Activated CD4-positive, alpha-beta T cell treated with anti-CD3 and anti-CD28 coated beads, Interleukin-10, Interleukin-2, amounts not matched to agents 100 ng/mL and 50 ng/mL, durations not matched to agents 16 hours and 8 hours (primary cell): ENCODE results near the gene SAC3D1.

Source experiments
- DNase-seq: peaks from one replicate; pipeline ENCODE4 v3.0.0-alpha.2; 2020

Gene SAC3D1

GRCh38 chr11:65026810-65027209 is 14.2 kb upstream of the SAC3D1 start:
- no peak for DNase-seq

DNA sequence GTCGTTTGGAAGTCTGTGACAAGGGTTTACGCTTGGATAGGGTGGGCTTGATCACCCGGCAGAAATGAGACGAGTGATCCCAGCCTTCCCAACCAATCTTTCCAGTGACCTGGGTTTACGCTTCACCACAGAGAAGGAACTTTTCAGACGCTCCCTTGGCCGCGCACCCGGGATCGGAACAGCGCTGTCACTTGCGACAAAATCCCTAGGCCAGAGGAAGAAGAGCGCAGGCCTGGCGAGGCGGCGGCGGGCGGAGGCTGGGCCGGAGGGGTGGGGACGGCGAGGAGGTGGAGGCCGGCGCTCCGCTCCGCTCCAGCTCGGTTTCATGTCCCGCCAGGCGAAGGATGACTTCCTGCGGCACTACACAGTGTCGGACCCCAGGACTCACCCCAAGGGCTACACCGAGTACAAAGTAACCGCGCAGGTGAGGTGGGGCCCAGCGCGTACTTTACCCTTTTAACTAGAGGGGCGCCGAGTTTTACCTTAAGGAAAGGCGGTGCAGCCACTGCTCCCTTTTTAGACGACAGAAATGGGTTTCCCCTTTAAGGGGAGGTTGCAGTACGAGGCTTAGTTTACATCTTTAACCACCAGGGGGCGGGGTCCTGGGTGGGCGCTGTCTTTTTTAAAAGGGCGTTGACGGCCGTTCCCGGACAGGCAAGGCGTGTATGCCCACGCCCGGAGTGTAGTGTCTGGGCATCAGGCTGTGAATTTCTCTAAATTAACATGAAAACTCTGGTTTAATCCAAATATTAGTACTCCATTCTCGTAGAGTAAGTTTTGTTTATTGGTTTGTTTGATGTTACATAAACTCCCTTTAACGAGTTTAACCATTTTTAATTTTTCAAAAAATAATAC is 13.6 kb upstream of the SAC3D1 start, which contains the start of gene SNX15:
SNX15 (plus strand) TSS at position 227 of the 855 bp plus-strand sequence; CDS start at position 326, 99 bp downstream.
- DNase-seq = peak; percentile 97

- DNase-seq = no peak
Observed at GRCh38 chr11:65032216-65032615, 8.8 kb upstream of the SAC3D1 start.

GRCh38 chr11:65034423-65034822 is 6.6 kb upstream of the SAC3D1 start:
- DNase-seq = no peak

DNA sequence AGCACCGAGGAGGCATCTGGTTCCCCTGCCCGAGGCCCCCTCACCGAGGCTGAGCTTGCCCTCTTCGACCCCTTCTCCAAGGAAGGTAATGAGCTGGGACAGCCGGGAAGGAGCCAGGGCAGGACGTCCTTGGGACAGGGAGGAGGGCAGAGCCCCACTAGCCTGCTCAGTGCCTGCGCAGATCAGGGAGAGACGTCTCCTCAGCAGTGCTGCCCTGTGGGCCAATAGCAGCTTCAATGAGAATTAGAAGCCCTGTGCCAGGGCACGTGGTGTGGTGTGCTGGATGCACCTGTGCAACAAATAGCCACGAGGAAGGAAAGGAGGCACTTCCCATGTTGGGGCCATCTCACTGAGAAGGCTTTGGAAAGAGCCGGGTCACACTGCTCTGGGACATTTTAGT is 5.4 kb upstream of the SAC3D1 start:
- no peak for DNase-seq

DNA sequence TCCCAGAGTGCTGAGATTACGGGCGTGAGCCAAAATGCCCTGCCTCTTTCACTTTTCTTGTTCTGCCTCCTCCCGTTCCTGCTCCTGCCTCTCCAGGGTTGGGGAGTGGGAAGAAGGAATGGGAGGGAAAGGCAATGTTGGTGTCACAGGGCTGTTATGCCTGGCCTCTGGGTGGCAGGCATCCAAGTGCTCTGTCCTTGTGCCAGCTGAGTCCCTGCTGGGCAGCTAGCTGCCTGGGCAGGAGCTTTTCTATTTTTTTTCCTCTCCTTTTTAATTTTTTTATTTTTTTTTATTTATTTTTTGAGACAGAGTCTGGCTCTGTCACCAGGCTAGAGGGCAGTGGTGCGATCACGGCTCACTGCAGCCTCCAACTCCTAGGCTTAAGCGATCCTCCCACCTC is 4.1 kb upstream of the SAC3D1 start:
- DNase-seq = no peak

DNA sequence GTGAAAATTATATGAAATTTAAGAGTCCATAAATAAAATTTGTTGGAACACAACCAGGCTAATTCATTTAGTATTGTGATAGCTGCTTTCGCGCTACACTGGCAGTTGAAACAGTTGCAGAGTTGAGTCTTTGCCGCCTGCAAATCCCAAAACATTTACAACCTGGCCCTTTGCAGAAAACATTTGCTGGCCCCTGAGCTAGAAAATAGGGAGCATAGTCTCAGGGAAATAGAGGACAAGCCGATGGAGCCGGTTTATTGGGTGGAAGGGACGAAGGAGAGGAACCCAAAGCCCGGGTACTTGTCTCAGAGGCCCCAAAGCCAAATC is 527 bp upstream of the SAC3D1 start:
- DNase-seq = no peak

GRCh38 chr11:65042891-65043290 is 1.9 kb downstream of the SAC3D1 start:
- DNase-seq = no peak

- no peak for DNase-seq
Observed at GRCh38 chr11:65043881-65044501, 3.0 kb downstream of the SAC3D1 start.

DNA sequence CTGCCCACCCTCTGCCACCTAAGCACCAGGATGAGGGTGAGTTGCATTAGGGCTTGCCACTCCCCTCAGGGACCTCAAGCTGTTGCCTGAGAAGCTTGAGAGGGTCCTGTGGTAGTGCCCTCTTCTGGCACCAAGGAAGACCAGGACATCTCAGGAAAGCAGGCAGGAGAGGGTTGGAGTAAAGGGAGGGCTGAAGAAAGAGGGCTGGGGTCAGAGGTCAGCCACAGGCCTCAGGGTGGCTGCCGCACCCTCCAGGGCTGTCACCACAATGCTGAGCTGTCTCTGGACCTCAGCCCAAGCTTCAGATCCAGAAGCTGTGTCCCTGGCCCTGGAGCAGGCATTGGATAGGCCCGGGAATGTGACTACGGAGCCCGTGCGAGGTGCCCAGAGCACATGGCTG is 4.1 kb downstream of the SAC3D1 start:
- no peak for DNase-seq

- no peak for DNase-seq
Observed at GRCh38 chr11:65045728-65046127, 4.7 kb downstream of the SAC3D1 start.

DNA sequence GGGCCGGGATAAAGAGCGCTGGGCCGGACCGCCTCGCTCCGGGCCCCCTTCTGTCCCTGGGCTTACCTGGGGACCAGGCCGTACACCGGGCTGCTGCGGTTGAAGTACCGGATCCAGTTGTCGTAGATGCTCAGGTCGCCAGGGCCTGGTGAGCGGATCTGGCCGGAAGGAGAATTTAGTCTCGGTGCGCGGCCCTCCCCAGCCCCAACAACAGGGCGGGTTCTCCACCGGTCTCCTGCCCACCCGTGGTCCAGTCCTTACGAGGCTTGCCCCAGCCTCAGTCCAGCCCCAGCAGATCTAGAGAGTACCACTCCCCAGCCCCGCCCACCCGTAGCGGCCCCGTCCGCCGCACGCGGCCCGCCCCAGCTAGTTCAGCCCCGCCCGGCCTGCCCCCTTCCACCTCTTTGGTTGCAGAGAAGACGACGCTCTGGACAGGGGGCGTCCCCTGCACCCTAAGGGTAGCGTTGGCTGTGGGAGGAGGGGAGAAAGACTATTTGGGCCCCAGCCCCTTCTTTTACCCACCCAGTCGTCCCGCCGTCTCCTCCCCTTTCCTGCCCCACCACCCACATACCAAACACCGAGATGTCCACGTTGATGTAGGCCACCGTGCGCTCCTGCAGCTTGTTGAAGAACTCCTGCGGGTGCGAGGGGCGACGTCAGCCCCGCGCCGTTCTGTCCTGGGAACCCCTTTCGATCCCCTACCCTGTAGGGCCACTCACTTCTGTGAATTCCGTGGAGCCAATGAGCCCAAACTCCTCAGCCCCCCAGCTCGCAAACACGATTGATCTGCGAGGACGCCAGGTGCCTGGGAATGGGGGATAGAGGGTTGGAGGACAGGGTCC is 6.8 kb downstream of the SAC3D1 start:
- DNase-seq = no peak

DNA sequence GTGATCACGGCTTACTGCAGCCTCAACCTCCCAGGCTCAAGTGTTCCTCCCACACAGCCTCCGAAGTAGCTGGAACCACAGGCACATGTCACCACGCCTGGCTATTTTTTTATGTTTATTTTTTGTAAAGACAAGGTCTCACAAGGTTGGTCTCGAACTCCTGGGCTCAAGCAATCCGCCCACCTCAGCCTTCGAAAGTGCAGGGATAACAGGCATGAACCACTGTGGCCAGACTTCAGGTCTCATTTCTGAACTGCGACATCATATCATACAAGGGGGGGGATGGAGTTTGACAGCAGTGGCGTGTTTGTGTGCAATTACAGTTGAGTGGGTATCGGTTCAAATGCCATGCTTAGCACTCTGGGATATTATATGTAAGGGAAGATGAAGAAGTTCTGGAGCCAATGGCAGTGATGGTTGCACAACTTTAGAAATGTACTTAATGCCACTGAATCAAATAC is 10.4 kb downstream of the SAC3D1 start:
- DNase-seq = peak; percentile 30

DNA sequence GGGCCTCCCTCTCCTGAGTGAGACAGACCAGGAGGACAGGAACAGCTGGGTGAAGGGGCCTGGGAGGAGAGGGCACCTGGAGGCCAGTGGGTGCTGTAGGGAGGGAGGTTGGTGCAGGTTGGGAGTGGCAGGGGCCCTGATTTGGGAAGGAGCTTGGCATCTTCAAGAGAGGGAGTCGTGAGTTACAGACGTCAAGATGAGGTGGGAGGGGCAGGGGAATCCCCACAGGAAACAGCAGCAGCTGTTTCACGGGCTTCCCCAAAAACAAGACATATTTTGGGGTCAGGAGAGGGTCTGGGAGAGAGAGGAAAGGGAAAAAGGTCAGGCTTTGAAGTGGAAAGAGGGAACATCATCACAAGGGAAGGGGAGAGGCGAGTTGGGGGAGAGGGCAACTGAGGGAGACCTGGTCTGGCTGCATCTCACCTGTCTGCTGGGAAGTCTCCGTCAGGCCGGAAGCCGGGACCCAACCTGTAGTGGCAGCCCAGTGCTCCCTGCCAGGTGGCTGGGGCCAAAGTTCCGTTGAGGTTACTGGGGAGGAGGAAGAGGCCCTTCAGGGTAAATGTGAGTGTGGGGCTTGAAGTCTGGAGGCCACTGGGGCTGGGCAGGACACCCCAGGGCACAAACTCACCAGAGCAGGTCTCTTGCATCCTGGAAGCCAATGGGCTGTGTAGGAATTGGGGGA is 13.0 kb downstream of the SAC3D1 start:
- DNase-seq = no peak

DNA sequence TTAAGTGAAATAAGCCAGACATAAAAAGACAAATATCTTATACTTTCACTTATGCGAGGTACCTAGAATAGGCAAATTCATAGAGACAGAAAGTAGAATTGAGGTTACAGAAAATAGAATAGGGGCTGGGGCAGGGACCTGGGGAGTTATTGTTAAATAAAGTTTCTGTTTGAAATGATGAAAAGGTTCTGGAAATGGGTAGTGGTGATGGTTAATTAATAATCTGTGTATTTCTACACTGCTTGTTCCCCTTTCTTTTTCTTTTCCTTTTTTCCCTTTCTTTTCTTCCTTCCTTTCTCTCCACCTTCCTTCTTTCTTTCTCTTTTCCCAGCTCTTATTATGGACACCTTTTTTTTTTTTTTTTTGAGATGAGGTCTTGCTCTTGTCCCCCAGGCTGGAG is 14.5 kb downstream of the SAC3D1 start:
- DNase-seq = no peak

DNA sequence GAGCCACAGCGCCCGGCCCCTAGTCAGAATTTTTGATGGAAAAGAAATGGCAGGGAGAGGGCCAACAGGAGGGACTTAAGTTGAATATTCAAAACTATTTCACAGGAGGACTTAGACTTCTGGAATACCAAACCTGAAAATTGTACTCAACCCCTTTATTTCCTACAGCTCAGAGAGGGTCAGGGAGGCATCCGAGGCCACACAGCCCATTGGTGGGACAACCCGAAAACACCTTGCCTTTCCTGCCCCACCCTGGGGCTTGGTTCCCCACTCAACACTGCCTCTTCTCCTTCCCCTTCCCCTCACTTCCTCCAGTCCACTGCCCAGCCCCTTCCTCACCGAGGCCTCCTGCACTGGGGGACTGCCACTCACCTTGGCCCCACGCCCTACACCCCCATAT is 16.0 kb downstream of the SAC3D1 start:
- DNase-seq = no peak

- no peak for DNase-seq
Observed at GRCh38 chr11:65057526-65057925, 16.5 kb downstream of the SAC3D1 start.

- no peak for DNase-seq
Observed at GRCh38 chr11:65058012-65058411, 17.0 kb downstream of the SAC3D1 start.

DNA sequence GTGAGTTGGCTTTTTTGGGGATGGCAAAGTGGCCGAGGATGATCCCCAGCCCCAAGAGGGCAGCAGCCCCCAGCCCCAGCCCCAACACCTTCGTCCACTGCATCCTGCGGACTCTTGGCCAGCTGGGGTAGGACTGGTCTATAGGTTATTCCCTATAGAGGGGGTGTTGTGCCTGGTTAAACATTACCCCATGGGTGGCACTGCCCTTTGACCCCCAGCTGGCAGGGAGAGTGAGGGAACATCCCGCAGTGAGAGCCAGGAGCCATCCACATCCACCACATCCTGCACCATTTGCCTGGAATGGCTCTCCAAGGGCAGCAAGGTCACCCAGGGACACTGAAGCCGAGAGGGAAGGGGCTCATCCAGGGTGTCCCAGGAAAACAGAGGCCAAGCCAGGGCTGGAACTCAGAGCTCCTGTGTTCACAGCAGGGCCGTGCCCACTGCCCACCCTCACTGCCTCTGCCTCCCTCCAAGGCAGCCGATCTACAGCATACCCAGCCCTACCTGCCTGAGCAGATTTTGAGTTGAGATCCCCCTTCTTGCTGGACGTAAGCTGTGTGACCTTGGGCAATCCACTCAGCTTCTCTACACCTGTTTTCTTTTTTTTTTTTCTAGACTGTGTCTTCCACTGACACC is 17.5 kb downstream of the SAC3D1 start, which contains the start of gene NAALADL1:
NAALADL1 (minus strand) TSS at position 135 of the 636 bp plus-strand sequence; CDS start at position 103, 32 bp downstream.
- DNase-seq = no peak

- DNase-seq = no peak
Observed at GRCh38 chr11:65059523-65059922, 18.5 kb downstream of the SAC3D1 start.

DNA sequence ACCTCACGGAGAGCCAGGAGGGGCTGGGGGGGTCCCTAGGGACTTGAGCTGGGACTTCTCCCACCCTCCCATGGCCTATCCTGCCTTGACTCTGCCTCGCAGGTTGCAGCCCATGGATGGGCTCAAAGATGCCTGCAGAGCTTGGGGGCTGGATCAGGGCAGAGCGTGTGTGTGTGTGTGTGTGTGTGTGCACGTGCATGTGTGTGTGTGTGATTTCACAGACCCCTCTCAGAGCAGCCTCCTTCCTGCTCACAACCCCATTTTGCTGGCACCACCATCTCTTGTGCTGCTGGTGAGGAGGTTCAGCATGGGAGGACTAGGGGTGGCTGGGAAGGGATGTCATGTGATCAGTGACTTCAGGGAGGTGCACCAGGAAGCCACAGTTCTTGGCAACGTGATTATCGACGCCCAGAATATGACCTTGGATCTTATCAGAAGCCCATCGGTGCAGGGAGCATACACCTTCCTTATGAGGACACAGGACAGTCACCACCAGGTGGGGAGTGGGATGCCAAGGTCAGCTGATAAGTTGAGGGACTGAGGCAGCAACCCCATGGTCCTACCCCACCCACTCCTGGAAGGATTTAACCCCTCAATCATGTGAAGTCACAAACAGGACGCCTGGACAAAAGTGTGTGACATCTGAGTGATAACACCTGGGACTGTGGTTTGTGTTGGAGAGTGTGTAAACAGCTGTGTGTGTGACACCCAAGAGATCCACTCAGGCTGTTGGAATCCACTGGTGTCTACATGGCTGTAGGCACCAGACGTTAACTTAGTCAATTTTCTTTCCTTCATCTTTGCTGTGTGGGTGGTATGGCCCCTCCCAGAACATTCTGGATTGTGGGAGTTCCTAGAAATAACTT is 19.2 kb downstream of the SAC3D1 start:
- no peak for DNase-seq
